Lower leg skin (tissue), 3 donors: ENCODE results near the gene ST8SIA6.

Experiments
- POLR2A ChIP-seq, 2 donors: fragments of 450-650 bp; IDR thresholded peaks; one replicate each; pipeline ENCODE4 v1.6.1; 2016 to 2017; ENCODE audit warnings: antibody characterized with exemption in 2 of 2, mild to moderate bottlenecking in 1 of 2, moderate library complexity in 1 of 2
- TF ChIP-seq, protein P1 (sequence below), 3 donors: fragments of 450-650 bp; IDR thresholded peaks; one replicate each; pipeline ENCODE4 v1.5.1; 2016; ENCODE audit warnings: antibody characterized with exemption in 3 of 3, mild to moderate bottlenecking in 3 of 3, moderate library complexity in 2 of 3

DNA sequence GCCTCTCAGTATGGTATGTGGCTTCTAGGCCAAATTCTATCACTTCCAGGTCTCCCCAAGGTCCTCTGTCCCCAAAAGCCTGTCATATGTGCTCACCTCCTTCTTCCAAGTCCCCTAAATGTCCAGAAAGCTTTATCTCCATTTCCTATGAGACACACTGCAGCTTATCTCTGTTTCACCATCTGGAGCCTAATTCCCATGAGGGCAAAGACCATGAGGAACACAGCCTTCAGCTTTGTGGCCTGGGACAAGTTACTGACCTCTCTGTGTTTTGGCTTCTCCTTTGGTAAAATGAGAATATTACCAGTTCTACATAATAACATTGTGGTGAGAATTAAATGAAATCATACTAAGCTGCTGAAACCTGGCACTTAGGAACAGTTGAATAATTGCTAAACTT, 19.2 kb downstream of the ST8SIA6 start:
- TF ChIP-seq, protein P1, sequence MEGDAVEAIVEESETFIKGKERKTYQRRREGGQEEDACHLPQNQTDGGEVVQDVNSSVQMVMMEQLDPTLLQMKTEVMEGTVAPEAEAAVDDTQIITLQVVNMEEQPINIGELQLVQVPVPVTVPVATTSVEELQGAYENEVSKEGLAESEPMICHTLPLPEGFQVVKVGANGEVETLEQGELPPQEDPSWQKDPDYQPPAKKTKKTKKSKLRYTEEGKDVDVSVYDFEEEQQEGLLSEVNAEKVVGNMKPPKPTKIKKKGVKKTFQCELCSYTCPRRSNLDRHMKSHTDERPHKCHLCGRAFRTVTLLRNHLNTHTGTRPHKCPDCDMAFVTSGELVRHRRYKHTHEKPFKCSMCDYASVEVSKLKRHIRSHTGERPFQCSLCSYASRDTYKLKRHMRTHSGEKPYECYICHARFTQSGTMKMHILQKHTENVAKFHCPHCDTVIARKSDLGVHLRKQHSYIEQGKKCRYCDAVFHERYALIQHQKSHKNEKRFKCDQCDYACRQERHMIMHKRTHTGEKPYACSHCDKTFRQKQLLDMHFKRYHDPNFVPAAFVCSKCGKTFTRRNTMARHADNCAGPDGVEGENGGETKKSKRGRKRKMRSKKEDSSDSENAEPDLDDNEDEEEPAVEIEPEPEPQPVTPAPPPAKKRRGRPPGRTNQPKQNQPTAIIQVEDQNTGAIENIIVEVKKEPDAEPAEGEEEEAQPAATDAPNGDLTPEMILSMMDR (IDR thresholded peaks at IDR 0.05) = no peak
- TF ChIP-seq POLR2A (IDR thresholded peaks at IDR 0.05) = no peak
